OCI-LY3 (cell line): ENCODE measurements around the gene LDLRAD4.

Source experiments
- CTCF ChIP-seq: fragments of 200-600, 300-600 bp; sonication (generic); IDR thresholded peaks from 2 replicates; pipeline ENCODE4 v1.5.1; 2014; ENCODE audit warnings: antibody characterized with exemption, low read length, low read depth
- EZH2phosphoT487 ChIP-seq: fragments of 200-600 bp; shearing (Covaris generic); IDR thresholded peaks from 2 replicates; pipeline ENCODE4 v1.6.1; 2018; ENCODE audit warnings: antibody characterized with exemption, mixed run types, low read depth

- TF ChIP-seq CTCF (no peak), EZH2phosphoT487 (no peak)
Measured at GRCh38 chr18:13681701-13682100, 463.1 kb downstream of the LDLRAD4 start.
